Measurements from ENCODE around the gene MAP7D3.

GRCh38 chrX:136275553-136275952 lies 24.4 kb upstream of the MAP7D3 start:
- TF ChIP-seq USF1 (IDR thresholded peaks at IDR 0.05) = no peak
- no peak for TF ChIP-seq EP300 (IDR thresholded peaks at IDR 0.05; ENCODE audit: borderline replicate concordance)
- no peak for TF ChIP-seq FOXM1 (IDR thresholded peaks at IDR 0.05; ENCODE audit: borderline replicate concordance, low read depth)
- TF ChIP-seq MAX (IDR thresholded peaks at IDR 0.05) = no peak
- no peak for TF ChIP-seq TEAD4 (IDR thresholded peaks at IDR 0.05)
- no peak for TF ChIP-seq RAD21 (IDR thresholded peaks at IDR 0.05; ENCODE audit: low read depth)

All from Ishikawa (cell line).